Calu3 (cell line): ENCODE results near the gene POLE3. TPM values are rescaled to one million over a fixed set of nuclear protein-coding genes. Genes with fewer than 3 reads are reported as not detected.
"Not testable (repeated sequence)": the region's sequence is repeated elsewhere in the genome, so short reads cannot be mapped to it uniquely, and the experiment has no call there.

Source experiments
- BruUV-seq: library from RNA; stranded (reverse); fragments of 400-500 nt; replicated peaks from 2 replicates; lab custom pipeline; 2021; lab: Mats Ljungman, UMichigan
- CTCF ChIA-PET: fragments of 300-600 bp; sonication (Branson Sonifier 250); formaldehyde crosslinking; loops from one replicate; lab custom pipeline; 2022; ENCODE audit warnings: antibody characterized with exemption; lab: Charles Lee
- DNase-seq: peaks from one replicate; pipeline ENCODE4 v3.0.0; 2022
- H3K27ac Mint-ChIP-seq: one replicate; pipeline ENCODE4 v1.8.0; 2022; ENCODE audit warnings: mixed read lengths; ENCODE audit not compliant: unreplicated experiment
- H3K27me3 Mint-ChIP-seq: one replicate; pipeline ENCODE4 v1.8.0; 2022; ENCODE audit warnings: mixed read lengths; ENCODE audit not compliant: unreplicated experiment
- H3K36me3 Mint-ChIP-seq: one replicate; pipeline ENCODE4 v1.8.0; 2022; ENCODE audit warnings: mild to moderate bottlenecking, moderate library complexity, mixed read lengths; ENCODE audit not compliant: insufficient read depth, unreplicated experiment
- H3K4me1 Mint-ChIP-seq: one replicate; pipeline ENCODE4 v1.8.0; 2022; ENCODE audit warnings: mild to moderate bottlenecking, low read depth, mixed read lengths; ENCODE audit not compliant: unreplicated experiment
- H3K4me3 Mint-ChIP-seq: one replicate; pipeline ENCODE4 v1.8.0; 2022; ENCODE audit warnings: mild to moderate bottlenecking, low read depth, moderate library complexity, mixed read lengths; ENCODE audit not compliant: unreplicated experiment
- H3K9me3 Mint-ChIP-seq: one replicate; pipeline ENCODE4 v1.8.0; 2022; ENCODE audit warnings: low read depth, mixed read lengths; ENCODE audit not compliant: unreplicated experiment
- CTCF ChIP-seq: fragments of 200-600 bp; IDR thresholded peaks from one replicate; pipeline ENCODE4 v1.8.0; 2022; ENCODE audit warnings: antibody characterized with exemption; ENCODE audit not compliant: unreplicated experiment
- intact Hi-C: fragments of 100-400 bp; cut with micrococcal nuclease; formaldehyde crosslinking; loops from one replicate; pipeline ENCODE4 v1.10.0; 2022; ENCODE audit not compliant: unreplicated experiment
- total RNA-seq: library from RNA; stranded (reverse); gene quantifications from 2 replicates; pipeline ENCODE4 v1.2.3, GENCODE V29; 2022

The POLE3 gene
- total RNA-seq, 1 experiment from 2014 or later = 37.7 TPM

DNA sequence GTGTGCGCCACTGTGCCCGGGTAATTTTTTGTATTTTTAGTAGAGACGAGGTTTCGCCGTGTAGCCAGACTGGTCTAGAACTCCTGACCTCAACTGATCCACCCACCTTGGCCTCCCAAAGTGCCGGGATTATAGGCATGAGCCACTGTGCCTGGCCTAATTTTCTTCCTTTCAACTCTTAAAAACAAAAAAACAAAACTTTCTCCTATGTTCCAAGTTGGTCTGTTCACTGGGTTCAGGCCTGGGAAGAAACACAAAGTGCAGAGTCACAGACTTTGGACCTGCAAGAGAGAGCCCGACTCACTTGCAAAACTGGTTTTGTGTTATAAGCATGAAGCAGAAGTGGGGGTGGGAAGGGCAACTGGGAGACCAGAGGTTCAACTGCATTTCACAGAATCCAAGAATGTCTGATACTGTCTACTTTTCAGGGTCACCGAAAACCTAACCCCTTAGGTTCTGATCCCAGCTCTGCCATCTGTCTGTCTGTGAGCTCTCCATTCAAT lies 28.5 kb downstream of the POLE3 start:
- TF ChIP-seq CTCF = no peak
- CTCF ChIA-PET = interaction anchor here (0.6 kb wide), 1 partner anchor 12 kb away, joined by 3 read pairs; no protein-coding TSS in a partner anchor
- DNase-seq = peak; percentile 72
- Mint-ChIP-seq H3K27me3 (no peaks in the 10 kb centered on the region), H3K4me3 (peak overlapping the region; percentile 10), H3K36me3 (peaks cover 13% of the 10 kb centered on the region), H3K4me1 (peaks cover 46% of the 10 kb centered on the region), H3K27ac (peak overlapping the region; percentile 82), H3K9me3 (no peaks in the 10 kb centered on the region)
- intact Hi-C loops = loop anchor here (2.0 kb wide), 1 partner anchor 19 kb away; the partner anchor contains the start of gene ALAD
- BruUV-seq = no TSS peak

DNA sequence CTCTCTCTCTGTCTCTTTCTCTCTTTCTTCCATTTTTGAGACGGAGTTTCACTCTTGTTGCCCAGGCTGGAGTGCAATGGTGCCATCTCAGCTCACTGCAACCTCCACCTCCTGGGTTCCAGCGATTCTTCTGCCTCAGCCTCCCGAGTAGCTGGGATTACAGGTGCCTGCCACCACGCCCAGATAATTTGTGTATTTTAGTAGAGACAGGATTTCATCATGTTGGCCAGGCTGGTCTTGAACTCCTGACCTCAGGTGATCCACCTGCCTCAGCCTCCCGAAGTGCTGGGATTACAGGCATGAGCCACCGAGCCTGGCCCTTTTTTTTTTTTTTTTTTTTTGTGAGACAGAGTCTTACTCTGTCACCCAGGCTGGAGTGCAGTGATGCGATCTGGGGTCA lies 29.0 kb downstream of the POLE3 start:
- BruUV-seq, H3K27me3 Mint-ChIP-seq, H3K9me3 Mint-ChIP-seq, DNase-seq, intact Hi-C loops: not testable (repeated sequence)
- Mint-ChIP-seq H3K27ac (peak overlapping the region; percentile 82), H3K36me3 (peaks cover 18% of the 10 kb centered on the region), H3K4me3 (peak overlapping the region; percentile 10), H3K4me1 (peaks cover 41% of the 10 kb centered on the region)
- CTCF ChIA-PET = interaction anchor here (0.6 kb wide), 1 partner anchor 13 kb away, joined by 3 read pairs; no protein-coding TSS in a partner anchor

- BruUV-seq = no TSS peak
- H3K4me1 Mint-ChIP-seq = peaks cover 41% of the 10 kb centered on the region
- CTCF ChIA-PET = no interaction called here
- peak overlapping the region; percentile 36 for H3K4me3 Mint-ChIP-seq
- peaks cover 24% of the 10 kb centered on the region for H3K36me3 Mint-ChIP-seq
- TF ChIP-seq CTCF = no peak
- H3K27me3 Mint-ChIP-seq = no peaks in the 10 kb centered on the region
- DNase-seq = no peak
- H3K27ac Mint-ChIP-seq = peak overlapping the region; percentile 82
- intact Hi-C loops = no loop called here
- no peaks in the 10 kb centered on the region for H3K9me3 Mint-ChIP-seq
These were observed 29.6 kb downstream of the POLE3 start for GRCh38 chr9:113380869-113381378.

GRCh38 chr9:113379829-113380210 lies 30.7 kb downstream of the POLE3 start:
- H3K27me3 Mint-ChIP-seq, DNase-seq, BruUV-seq, CTCF ChIA-PET, H3K4me3 Mint-ChIP-seq, H3K9me3 Mint-ChIP-seq, intact Hi-C loops, H3K27ac Mint-ChIP-seq: not testable (repeated sequence)
- H3K4me1 Mint-ChIP-seq = peaks cover 41% of the 10 kb centered on the region
- peaks cover 30% of the 10 kb centered on the region for H3K36me3 Mint-ChIP-seq

GRCh38 chr9:113379094-113379828 lies 31.2 kb downstream of the POLE3 start:
- BruUV-seq, H3K27me3 Mint-ChIP-seq, intact Hi-C loops, DNase-seq, H3K9me3 Mint-ChIP-seq, CTCF ChIA-PET: not testable (repeated sequence)
- H3K36me3 Mint-ChIP-seq = peaks cover 30% of the 10 kb centered on the region
- peaks cover 41% of the 10 kb centered on the region for H3K4me1 Mint-ChIP-seq
- H3K4me3 Mint-ChIP-seq = peak overlapping the region; percentile 53
- peak overlapping the region; percentile 87 for H3K27ac Mint-ChIP-seq
